Loucy (cell line): Measurements from ENCODE around the gene PGS1.

ENCODE experiments used
- EZH2phosphoT487 ChIP-seq: fragments of 200-600 bp; IDR thresholded peaks from 2 replicates; pipeline ENCODE4 v1.6.1; 2018; ENCODE audit warnings: antibody characterized with exemption, mild to moderate bottlenecking, moderate library complexity, borderline replicate concordance
- TF ChIP-seq, protein P1 (sequence below): fragments of 200-600 bp; sonication (generic); conservative IDR thresholded peaks from 2 replicates; pipeline ENCODE4 v1.5.1; 2014; ENCODE audit warnings: mild to moderate bottlenecking, antibody characterized with exemption, low read length

DNA sequence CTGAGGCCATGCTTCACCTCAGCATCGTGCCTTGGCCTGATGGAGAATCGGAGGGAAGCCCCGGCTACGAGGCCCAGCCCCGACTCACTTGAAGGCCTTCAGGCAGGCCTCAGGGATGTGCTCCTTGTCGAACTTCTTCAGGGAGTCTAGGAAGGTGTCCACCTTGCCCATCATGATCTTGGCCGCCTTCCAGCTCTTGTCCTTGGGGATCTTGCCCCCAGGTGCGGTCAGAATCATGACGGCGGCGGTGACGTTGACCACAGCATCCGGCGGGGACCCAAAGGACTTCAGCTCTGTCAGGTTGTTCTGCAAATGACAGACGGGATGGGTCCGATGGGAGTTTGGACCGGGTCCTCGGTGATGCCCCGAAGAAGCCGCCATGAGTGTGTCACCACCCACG, 81.2 kb downstream of the PGS1 start:
- TF ChIP-seq, protein P1, sequence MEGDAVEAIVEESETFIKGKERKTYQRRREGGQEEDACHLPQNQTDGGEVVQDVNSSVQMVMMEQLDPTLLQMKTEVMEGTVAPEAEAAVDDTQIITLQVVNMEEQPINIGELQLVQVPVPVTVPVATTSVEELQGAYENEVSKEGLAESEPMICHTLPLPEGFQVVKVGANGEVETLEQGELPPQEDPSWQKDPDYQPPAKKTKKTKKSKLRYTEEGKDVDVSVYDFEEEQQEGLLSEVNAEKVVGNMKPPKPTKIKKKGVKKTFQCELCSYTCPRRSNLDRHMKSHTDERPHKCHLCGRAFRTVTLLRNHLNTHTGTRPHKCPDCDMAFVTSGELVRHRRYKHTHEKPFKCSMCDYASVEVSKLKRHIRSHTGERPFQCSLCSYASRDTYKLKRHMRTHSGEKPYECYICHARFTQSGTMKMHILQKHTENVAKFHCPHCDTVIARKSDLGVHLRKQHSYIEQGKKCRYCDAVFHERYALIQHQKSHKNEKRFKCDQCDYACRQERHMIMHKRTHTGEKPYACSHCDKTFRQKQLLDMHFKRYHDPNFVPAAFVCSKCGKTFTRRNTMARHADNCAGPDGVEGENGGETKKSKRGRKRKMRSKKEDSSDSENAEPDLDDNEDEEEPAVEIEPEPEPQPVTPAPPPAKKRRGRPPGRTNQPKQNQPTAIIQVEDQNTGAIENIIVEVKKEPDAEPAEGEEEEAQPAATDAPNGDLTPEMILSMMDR: no peak
- TF ChIP-seq EZH2phosphoT487: no peak
